Trophoblast cell (in vitro differentiated cells and primary cell): ENCODE results near the gene SEC61A2.
"Not testable (repeated sequence)": the region's sequence is repeated elsewhere in the genome, so short reads cannot be mapped to it uniquely, and the experiment has no call there.

Experiments
- DNase-seq, 2 donors: peaks; one replicate each; pipeline ENCODE4 v3.0.0-alpha.2; 2016
- H2AFZ ChIP-seq: 2 replicates; pipeline ENCODE4 v1.6.1; 2013; ENCODE audit warnings: low read length, moderate library complexity, mild to moderate bottlenecking; ENCODE audit not compliant: insufficient read depth, poor library complexity
- H2AK5ac ChIP-seq: 2 replicates; pipeline ENCODE4 v1.6.1; 2013; ENCODE audit warnings: mild to moderate bottlenecking, low read length
- H2BK120ac ChIP-seq: 2 replicates; pipeline ENCODE4 v1.6.1; 2013; ENCODE audit warnings: low read length, mild to moderate bottlenecking, moderate library complexity; ENCODE audit not compliant: insufficient read depth, poor library complexity
- H2BK12ac ChIP-seq: 2 replicates; pipeline ENCODE4 v1.6.1; 2013; ENCODE audit warnings: mild to moderate bottlenecking, low read length, moderate library complexity
- H2BK5ac ChIP-seq: 2 replicates; pipeline ENCODE4 v1.6.1; 2013; ENCODE audit warnings: low read length, low read depth, moderate library complexity, mild to moderate bottlenecking; ENCODE audit not compliant: poor library complexity
- H3K14ac ChIP-seq: 2 replicates; pipeline ENCODE4 v1.6.1; 2013; ENCODE audit warnings: mild to moderate bottlenecking, low read length
- H3K18ac ChIP-seq: 2 replicates; pipeline ENCODE4 v1.6.1; 2013; ENCODE audit warnings: mild to moderate bottlenecking, low read length
- H3K23ac ChIP-seq: 2 replicates; pipeline ENCODE4 v1.6.1; 2013; ENCODE audit warnings: low read length
- H3K27ac ChIP-seq: 2 replicates; pipeline ENCODE4 v1.5.1; 2013; ENCODE audit warnings: low read depth, mild to moderate bottlenecking, inconsistent platforms, low read length, moderate library complexity
- H3K27me3 ChIP-seq: 2 replicates; pipeline ENCODE4 v1.6.1; 2013; ENCODE audit warnings: inconsistent platforms, mild to moderate bottlenecking, low read length, moderate library complexity; ENCODE audit not compliant: insufficient read depth
- H3K36me3 ChIP-seq, 2 experiments: 1 replicate in 1 of 2; 2 replicates in 1 of 2; pipeline ENCODE4 v1.6.1; 2013; ENCODE audit warnings: low read length in 2 of 2, mild to moderate bottlenecking in 2 of 2, moderate library complexity in 1 of 2; ENCODE audit not compliant: insufficient read depth in 2 of 2, control insufficient read depth in 1 of 2
- H3K4ac ChIP-seq: 2 replicates; pipeline ENCODE4 v1.6.1; 2013; ENCODE audit warnings: low read depth, mild to moderate bottlenecking, low read length, moderate library complexity
- H3K4me1 ChIP-seq, 2 experiments: 1 replicate in 1 of 2; 2 replicates in 1 of 2; pipeline ENCODE4 v1.6.1; 2013; ENCODE audit warnings: low read length in 2 of 2, mild to moderate bottlenecking in 2 of 2, moderate library complexity in 1 of 2; ENCODE audit not compliant: insufficient read depth in 2 of 2, control insufficient read depth in 1 of 2
- H3K4me2 ChIP-seq: 2 replicates; pipeline ENCODE4 v1.6.1; 2013; ENCODE audit warnings: inconsistent platforms, mild to moderate bottlenecking, low read length, moderate library complexity
- H3K4me3 ChIP-seq: 2 replicates; pipeline ENCODE4 v1.5.1; 2013; ENCODE audit warnings: mild to moderate bottlenecking, low read depth, low read length, inconsistent platforms
- H3K79me1 ChIP-seq: one replicate; pipeline ENCODE4 v1.6.1; 2013; ENCODE audit warnings: low read length
- H3K79me2 ChIP-seq: 2 replicates; pipeline ENCODE4 v1.6.1; 2013; ENCODE audit warnings: low read length, mild to moderate bottlenecking; ENCODE audit not compliant: control insufficient read depth, insufficient read depth, poor library complexity
- H3K9ac ChIP-seq: 2 replicates; pipeline ENCODE4 v1.6.1; 2013; ENCODE audit warnings: mild to moderate bottlenecking, low read length
- H3K9me3 ChIP-seq: 2 replicates; pipeline ENCODE4 v1.6.1; 2013; ENCODE audit warnings: low read depth, mild to moderate bottlenecking, control low read depth, inconsistent platforms, low read length; ENCODE audit not compliant: insufficient read depth
- H4K12ac ChIP-seq: 2 replicates; pipeline ENCODE4 v1.6.1; 2013; ENCODE audit warnings: low read depth, mild to moderate bottlenecking, low read length, moderate library complexity
- H4K8ac ChIP-seq: 2 replicates; pipeline ENCODE4 v1.6.1; 2013; ENCODE audit warnings: low read depth, mild to moderate bottlenecking, low read length, moderate library complexity
- H4K91ac ChIP-seq: one replicate; pipeline ENCODE4 v1.6.1; 2013; ENCODE audit warnings: low read depth, mild to moderate bottlenecking, low read length, moderate library complexity
- WGBS: extraction: QIAGEN DNeasy Blood & Tissue Kit; methylation state at CpG from one replicate; pipeline ENCODE4 v1.1.7; 2013; ENCODE audit warnings: missing lambda C conversion rate; ENCODE audit not compliant: insufficient read length, insufficient coverage; ENCODE audit errors: extremely low coverage; 5-methylcytosine and 5-hydroxymethylcytosine counted together

Gene SEC61A2

GRCh38 chr10:12164085-12164484 is 34.6 kb downstream of the SEC61A2 start:
- no peak overlapping the region for H2AFZ ChIP-seq
- no peaks in the 10 kb centered on the region for H3K79me1 ChIP-seq
- no peak overlapping the region for H2BK5ac ChIP-seq
- H3K4ac ChIP-seq, result no peak overlapping the region
- no peak overlapping the region for H4K91ac ChIP-seq
- no peak overlapping the region for H3K27ac ChIP-seq
- H3K9me3 ChIP-seq, result peaks cover 2% of the 10 kb centered on the region
- H2BK12ac ChIP-seq, result no peak overlapping the region
- no peak overlapping the region for H2BK120ac ChIP-seq
- peaks cover 0 to 4% of the 10 kb centered on the region in 2 experiments for H3K4me1 ChIP-seq
- H3K9ac ChIP-seq, result no peak overlapping the region
- no peaks in the 10 kb centered on the region for H3K79me2 ChIP-seq
- H3K36me3 ChIP-seq, result peaks cover 13 to 27% of the 10 kb centered on the region in 2 experiments
- H3K27me3 ChIP-seq, result no peaks in the 10 kb centered on the region
- H4K8ac ChIP-seq, result no peak overlapping the region
- no CpG with 5 or more reads among the region's 12 CpGs for WGBS
- no peak overlapping the region for H2AK5ac ChIP-seq
- H3K4me2 ChIP-seq, result no peak overlapping the region
- DNase-seq, result no peak
- no peak overlapping the region for H4K12ac ChIP-seq
- no peak overlapping the region for H3K14ac ChIP-seq
- H3K4me3 ChIP-seq, result no peak overlapping the region
- H3K18ac ChIP-seq, result no peak overlapping the region
- no peak overlapping the region for H3K23ac ChIP-seq

- DNase-seq, result no peak
- Histone ChIP-seq H3K4me2 (no peak overlapping the region), H4K8ac (no peak overlapping the region), H2BK12ac (no peak overlapping the region), H3K9me3 (peaks cover 2% of the 10 kb centered on the region), H4K12ac (no peak overlapping the region), H2BK120ac (no peak overlapping the region), H3K27ac (no peak overlapping the region), H3K18ac (no peak overlapping the region), H3K4me3 (no peak overlapping the region), H3K36me3 (peaks cover 12 to 32% of the 10 kb centered on the region in 2 experiments), H3K4ac (no peak overlapping the region), H2BK5ac (no peak overlapping the region), H3K27me3 (no peaks in the 10 kb centered on the region), H3K79me1 (no peaks in the 10 kb centered on the region), H3K23ac (no peak overlapping the region), H4K91ac (no peak overlapping the region), H2AK5ac (no peak overlapping the region), H3K79me2 (no peaks in the 10 kb centered on the region), H3K4me1 (peaks cover 0 to 4% of the 10 kb centered on the region in 2 experiments), H3K9ac (no peak overlapping the region), H3K14ac (no peak overlapping the region), H2AFZ (no peak overlapping the region)
- no CpG with 5 or more reads among the region's 3 CpGs for WGBS
Observed at GRCh38 chr10:12165036-12165435, 35.6 kb downstream of the SEC61A2 start.

- no peak overlapping the region for H4K12ac ChIP-seq
- H2BK120ac ChIP-seq, result no peak overlapping the region
- no peak overlapping the region for H3K18ac ChIP-seq
- no peak overlapping the region for H3K23ac ChIP-seq
- H3K27ac ChIP-seq, result no peak overlapping the region
- H3K79me1 ChIP-seq, result no peaks in the 10 kb centered on the region
- whole genome bisulfite sequencing, result no CpG with 5 or more reads among the region's 6 CpGs
- H4K91ac ChIP-seq, result no peak overlapping the region
- no peak overlapping the region for H3K14ac ChIP-seq
- H3K36me3 ChIP-seq, result peaks cover 10 to 38% of the 10 kb centered on the region in 2 experiments
- H3K9me3 ChIP-seq, result peaks cover 2% of the 10 kb centered on the region
- no peak overlapping the region for H3K4ac ChIP-seq
- no peak for DNase-seq
- H4K8ac ChIP-seq, result no peak overlapping the region
- H3K27me3 ChIP-seq, result no peaks in the 10 kb centered on the region
- H3K79me2 ChIP-seq, result no peaks in the 10 kb centered on the region
- H3K4me3 ChIP-seq, result no peak overlapping the region
- no peak overlapping the region for H3K9ac ChIP-seq
- no peak overlapping the region for H3K4me2 ChIP-seq
- no peak overlapping the region for H2AK5ac ChIP-seq
- peaks cover 0 to 4% of the 10 kb centered on the region in 2 experiments for H3K4me1 ChIP-seq
- no peak overlapping the region for H2BK12ac ChIP-seq
- no peak overlapping the region for H2AFZ ChIP-seq
- H2BK5ac ChIP-seq, result no peak overlapping the region
Observed at GRCh38 chr10:12165999-12166775, 36.7 kb downstream of the SEC61A2 start.

GRCh38 chr10:12171512-12171911 is 42.0 kb downstream of the SEC61A2 start:
- not testable (repeated sequence) for H3K4me3 ChIP-seq, H3K79me1 ChIP-seq, H2AFZ ChIP-seq, H4K91ac ChIP-seq, H3K4me2 ChIP-seq, DNase-seq, H3K14ac ChIP-seq, H4K12ac ChIP-seq, H4K8ac ChIP-seq, H2BK5ac ChIP-seq, H3K4ac ChIP-seq, H3K9me3 ChIP-seq, H3K79me2 ChIP-seq, H2AK5ac ChIP-seq, H2BK12ac ChIP-seq, H2BK120ac ChIP-seq, H3K23ac ChIP-seq, H3K27ac ChIP-seq, H3K9ac ChIP-seq, H3K27me3 ChIP-seq, H3K18ac ChIP-seq, H3K4me1 ChIP-seq
- peaks cover 28 to 51% of the 10 kb centered on the region in 2 experiments for H3K36me3 ChIP-seq
- WGBS, result no CpG with 5 or more reads among the region's 6 CpGs
